DMS 273 (cell line): ENCODE measurements around the gene OPN4.

Source experiments
- DNase-seq: peaks from one replicate; lab custom pipeline; 2025; ENCODE audit not compliant: unreplicated experiment; lab: John Stamatoyannopoulos, UW

The OPN4 gene

DNA sequence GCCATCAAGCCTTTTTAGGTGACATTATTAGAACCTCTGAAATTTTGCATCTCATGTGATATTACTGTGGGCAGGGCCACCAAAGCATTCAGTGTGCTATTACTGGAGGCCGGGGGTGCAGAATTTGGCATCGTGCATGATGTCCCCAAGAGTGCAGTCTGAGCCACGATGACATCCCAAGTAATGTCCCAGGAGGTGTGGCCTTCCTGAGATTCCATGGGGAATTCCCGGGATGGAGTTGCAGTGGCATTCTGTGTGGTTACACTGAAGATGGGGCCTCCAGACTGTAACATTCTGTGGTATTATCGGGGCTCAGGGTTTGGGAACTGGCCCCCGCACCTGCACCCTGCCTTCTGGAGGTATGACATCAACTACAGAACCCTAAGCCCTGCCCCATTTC, 23.0 kb downstream of the OPN4 start:
- DNase-seq, result no peak

DNA sequence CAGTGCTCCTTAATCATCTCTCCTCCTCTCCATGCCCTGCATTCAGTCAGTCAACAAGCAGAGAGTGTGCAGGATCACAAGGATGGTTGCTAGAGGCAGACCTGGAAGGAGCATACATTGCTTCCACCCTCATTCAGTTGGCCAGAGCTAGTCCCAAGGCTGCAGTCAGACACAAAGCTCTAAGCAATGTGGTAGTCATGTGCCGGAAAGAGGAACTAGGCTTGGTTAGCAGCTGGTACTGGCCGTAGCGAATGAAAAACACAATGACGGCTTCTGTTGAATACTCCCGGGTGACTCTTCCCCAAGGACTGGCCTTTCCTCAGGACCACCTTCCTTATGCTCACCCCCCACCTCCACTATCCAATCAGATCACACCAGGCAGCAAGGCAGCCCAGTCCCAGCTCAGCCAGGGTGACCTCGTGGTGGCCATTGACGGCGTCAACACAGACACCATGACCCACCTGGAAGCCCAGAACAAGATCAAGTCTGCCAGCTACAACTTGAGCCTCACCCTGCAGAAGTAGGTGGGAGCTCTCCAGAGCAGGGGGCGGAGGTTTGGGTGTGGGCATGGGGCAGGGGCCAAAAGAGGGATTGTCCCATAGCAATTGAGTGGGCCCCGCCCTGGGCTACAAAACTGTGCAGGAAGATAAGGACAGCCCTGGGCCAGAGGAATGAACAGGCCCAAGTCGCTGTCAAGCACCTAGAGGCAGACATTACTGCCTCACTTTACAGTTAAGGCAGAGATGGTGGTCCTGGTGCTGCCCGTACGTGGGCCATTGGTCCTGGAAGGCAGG, 24.8 kb downstream of the OPN4 start:
- DNase-seq, result no peak

DNA sequence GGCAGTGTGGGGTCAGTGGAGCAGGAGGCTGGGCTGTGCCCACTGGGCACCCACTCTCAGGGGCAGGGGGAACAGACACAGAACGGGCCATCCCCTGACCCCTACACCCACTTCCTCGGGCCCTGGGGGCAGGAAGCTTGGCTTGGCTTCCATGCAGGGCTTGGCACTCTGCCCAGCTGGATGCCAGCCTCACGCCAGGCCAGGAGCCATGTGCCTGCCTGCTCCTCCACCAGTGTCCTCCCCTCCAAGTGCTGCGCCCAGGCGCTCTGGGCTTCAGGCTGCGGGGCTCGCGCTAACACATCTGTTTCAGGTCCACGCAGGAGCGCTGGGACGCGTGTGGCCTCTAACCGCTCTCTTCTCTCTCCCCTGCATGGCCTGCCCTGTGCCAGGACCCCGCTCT, 26.7 kb downstream of the OPN4 start:
- peak; percentile 29 for DNase-seq

DNA sequence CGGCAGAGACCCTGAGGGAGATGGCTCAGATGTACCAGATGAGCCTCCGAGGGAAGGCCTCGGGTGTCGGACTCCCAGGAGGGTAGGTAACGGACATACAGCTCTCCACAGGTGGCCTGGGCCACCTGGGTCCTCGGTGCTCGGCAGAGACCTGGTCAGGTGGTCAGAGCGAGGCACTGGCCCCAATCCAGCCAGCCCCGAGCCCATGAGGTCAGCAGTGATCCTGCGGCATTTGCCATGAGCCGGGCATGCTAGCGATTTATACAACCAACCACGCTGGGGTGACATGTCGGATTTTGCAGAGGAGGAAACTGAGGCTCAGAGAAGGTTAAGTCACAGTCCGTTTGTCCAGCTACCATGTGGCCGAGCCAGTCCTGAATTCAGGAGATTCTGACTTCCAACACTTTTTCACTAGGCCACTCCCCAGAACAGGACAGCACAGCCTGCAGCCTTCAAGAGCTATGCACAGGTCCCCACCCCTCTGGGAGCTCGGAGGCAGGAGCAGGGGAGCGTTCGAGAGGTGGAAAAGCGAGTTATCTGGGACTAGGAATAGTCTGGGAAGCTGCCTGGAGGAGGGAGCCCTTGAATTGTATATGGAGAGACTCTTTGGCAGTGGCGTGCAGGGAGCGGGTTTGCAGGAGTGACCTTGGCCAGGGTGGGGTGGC, 27.5 kb downstream of the OPN4 start:
- DNase-seq, result no peak

DNA sequence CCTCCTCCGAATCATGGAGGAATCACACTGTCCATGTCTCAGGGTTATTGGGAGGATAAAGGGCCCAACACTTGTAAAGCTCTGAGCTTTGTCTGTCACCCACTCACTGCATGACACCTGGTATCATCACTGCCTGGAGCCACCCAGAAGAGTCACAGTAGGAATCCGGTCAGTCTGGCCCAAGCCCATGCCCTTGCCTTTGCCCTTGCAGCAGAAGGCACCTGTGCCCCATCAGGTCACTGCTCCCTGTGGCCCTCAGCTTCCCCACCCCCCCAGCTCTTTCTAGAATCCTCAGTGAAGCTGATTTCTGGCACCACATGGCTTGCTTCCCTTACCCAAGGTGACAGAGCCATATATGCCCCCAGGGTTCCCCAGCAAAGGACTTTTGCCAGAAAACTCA, 28.3 kb downstream of the OPN4 start:
- DNase-seq, result no peak

DNA sequence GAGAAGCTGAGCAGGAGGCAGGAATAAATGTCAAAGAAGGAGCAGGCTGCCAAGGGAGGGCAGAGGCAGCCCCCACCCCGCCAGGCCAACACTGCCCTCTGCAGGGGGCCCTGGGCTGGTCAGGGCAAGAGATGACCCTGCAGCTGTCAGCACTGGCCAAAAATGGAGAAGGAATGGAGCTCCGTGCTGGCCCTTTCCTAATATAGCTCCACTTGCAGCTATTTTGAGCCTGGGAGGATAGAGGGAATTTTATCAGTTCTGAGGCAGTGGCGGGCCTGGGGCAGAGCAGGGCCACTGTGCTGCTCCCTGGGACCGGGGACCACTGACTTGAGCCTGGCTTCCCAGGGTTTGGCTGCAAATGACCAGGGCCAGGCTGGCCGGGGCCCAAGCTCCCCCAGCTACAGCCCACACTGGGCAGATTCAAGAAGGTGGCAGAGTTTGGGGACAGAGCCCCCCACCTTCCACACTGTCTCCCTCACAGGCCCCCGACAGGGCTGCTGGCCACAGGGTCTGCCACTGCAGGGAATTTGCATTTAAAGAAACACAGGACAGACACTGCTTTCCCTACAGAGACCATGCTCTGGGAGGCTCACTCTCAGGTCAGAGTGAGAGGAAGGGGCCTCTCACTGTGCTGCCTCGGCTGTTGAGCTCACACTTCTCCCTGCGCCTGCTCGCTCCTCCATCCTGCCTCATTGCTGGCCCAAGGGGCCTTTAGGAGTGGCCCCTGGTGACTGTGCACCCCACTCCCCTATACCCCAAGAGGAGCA, 30.2 kb downstream of the OPN4 start:
- DNase-seq, result peak; percentile 72

DNA sequence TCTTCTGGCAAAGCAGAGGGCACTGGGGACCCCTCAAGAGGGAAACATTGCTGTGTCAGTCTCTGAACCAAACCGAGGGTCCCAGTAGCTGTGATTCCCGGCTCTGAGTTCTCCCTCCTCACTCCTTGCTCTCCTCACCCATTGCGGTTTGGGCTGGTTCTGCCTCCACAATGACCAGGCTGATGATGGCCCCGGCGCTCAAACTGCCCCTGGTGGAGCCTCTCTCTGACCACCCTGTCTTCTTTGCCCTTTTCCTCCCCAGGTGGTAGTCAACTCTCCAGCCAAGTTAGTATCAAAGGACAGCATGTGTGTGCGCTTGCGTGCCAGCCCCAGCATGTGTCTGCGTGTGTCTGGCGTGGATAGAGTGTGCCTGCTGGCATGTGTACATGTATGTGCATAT, 31.1 kb downstream of the OPN4 start:
- DNase-seq, result no peak

DNA sequence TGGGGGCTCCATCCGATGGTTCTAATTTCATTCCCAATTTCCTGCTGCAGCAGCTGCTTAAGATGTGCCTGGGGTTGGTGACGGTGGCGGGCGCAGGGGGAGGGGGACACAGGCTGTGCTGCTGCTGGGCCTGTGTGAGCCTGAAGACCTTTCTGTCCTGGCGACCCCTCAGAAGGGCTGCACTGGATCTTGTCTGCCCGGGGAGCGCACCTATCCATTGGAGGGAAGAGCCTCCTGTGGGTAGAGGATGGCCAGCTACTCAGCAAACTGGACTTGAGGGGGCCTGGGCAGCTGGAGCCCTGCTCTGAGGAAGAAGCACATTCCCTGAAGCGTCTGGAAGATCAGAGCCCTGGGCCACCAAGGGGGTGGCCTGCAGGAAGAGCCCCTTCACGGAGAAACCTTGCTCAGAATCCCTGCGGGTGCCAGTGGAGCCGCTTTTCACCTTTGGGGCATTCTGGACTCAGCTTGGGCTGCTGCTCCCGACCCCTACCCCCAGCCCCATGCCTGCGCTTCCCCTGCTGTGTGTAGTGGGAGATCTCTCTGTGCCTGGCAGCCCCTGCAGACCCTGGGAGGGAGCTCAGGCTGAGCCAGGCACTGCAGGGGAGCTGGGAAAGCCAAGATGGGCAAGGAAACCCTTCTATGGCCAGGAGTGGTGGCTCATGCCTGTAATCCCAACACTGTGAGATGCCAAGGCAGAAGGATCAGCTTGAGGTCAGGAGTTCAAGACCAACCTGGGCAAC, 31.7 kb downstream of the OPN4 start:
- no peak for DNase-seq

DNA sequence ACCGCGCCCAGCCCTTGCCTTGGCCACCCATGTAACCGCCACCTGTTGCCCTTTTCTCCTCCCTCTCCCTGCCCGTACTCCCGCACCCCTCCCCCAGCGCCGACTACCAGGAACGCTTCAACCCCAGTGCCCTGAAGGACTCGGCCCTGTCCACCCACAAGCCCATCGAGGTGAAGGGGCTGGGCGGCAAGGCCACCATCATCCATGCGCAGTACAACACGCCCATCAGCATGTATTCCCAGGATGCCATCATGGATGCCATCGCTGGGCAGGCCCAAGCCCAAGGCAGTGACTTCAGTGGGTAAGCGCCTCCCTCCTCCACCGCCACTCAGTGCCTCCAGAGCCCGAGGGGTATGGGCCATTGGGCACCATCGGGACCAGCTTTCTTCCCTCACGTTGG, 32.6 kb downstream of the OPN4 start:
- no peak for DNase-seq

DNA sequence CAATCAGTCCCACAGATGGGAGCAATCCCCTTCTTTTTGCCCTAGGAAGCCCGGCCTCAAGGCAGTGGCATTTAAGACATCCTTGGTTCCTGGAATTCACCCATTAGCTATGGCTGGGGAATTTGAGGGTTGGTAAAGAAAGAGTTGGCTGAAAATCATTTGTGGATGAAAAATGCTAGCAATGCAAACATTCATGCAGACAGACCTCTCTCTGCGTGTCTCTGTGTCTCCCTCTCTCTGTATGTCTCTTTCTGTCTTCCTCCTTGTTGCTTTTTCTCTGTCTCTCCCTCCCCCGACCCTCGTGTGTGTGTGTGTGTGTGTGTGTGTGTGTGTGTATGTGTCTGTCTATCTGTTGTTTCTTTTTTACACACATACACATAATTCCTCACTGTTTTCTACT, 33.4 kb downstream of the OPN4 start:
- DNase-seq, result no peak

DNA sequence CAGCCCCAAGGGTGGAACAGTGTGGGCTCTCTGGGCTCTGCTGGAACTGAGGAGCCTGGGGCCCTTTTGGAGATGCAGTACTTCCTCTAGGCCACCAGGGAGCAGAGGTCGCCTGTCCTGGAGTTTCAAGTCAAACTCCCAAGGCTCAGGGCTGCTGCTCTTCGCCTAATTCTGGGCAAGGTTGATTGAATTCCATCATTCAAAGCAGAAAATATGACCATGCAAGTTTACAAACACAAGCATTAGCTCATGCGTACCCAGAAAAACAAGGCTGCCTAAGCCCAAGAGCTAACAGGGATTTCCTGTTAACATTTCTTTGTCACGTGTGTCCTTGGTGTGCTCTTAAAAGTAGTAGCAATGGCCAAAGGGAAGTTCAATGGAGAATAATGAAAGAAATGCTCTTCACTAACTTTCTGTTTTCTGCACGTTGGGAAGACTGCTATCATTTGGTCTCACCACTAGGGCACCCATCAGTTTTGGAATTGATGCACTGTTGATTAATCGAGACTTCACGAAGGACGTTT, 34.1 kb downstream of the OPN4 start:
- DNase-seq, result peak; percentile 72

DNA sequence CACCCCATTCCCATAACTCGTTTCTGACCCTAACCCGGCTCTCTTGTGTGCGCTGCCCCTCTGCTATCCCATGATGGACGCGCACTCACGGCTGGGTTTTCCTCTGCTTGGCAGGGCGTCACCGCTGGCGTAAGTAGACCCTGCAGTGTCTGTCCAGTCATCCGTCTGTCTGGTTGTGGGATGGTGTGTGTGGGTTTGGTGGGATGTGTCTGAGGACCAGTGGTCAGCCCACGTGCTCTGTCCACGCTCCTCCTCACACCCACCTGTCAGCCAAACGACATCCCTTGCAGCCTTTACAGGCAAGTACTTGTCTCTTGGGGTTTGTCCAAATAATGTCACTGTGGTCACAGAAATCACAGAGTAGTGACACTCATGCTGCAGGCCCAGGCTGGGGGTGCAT, 34.8 kb downstream of the OPN4 start:
- DNase-seq, result no peak

DNA sequence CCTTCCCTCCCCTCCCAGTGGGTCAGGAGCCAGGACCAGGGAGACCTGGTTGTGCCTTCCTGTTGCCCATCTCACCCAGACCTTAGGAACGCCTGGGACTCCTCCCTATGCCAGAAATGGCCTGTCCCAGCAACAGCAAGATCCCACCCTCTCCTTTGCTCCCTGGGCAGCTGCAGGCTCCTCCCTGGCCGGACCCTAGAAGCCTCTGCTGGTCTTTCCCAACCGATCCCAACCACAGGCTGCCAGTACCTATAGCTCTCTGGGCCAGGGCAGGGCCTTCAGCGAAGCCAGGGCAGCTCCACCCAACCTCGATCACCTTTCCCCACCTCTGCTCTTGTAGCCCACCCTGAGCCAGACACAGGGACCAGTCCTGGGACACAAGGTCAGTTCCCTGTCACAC, 35.9 kb downstream of the OPN4 start:
- no peak for DNase-seq

DNA sequence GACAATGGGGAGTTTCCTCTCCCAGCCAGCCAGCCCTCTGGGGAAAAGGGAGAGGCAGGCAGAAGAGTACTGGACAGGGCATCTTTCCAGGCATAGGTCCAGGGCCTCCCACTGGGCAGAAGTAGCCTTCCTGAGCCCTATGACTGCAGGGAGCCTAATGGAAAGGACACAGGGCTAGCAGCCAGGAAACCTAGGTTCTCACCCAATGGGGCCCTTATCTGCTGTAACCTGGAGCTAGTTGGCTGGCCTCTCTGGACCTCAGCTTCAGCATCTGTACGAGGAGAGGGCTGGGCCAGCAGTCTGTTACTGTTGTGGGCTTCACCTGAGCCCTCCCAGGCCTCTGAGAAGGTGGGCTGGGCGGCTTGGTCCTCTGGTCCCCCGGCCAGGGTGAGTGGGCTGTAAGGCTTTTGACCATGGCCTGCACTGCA, 36.3 kb downstream of the OPN4 start:
- no peak for DNase-seq

DNA sequence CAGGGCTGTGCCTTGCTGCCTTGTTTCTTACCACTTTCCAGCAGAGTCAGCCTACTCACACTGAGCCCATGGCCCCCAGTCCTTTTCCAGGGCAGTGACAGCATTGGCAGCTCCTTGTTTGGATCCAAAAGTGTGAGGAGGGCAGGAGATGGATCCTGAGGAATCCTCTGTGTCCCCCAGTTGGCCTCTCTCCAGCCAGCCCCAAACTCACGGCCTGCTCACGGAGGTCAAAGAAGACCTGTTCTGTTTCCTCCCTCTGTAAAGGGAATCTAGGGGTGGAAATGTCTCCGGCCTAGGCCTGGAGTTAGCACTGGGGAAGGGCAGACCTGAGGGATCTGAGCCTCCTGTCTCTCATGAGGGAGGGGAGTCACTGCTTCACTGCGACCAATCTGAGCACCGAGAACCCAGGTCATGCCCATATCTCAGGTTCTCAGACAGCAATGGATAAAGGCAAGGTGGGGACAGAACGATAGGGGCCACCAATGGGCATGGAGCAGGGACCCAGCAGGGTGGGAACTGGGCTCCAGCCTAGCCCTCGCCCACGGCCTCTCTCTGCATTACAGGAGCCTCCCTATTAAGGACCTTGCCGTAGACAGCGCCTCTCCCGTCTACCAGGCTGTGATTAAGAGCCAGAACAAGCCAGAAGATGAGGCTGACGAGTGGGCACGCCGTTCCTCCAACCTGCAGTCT, 37.1 kb downstream of the OPN4 start:
- no peak for DNase-seq

DNA sequence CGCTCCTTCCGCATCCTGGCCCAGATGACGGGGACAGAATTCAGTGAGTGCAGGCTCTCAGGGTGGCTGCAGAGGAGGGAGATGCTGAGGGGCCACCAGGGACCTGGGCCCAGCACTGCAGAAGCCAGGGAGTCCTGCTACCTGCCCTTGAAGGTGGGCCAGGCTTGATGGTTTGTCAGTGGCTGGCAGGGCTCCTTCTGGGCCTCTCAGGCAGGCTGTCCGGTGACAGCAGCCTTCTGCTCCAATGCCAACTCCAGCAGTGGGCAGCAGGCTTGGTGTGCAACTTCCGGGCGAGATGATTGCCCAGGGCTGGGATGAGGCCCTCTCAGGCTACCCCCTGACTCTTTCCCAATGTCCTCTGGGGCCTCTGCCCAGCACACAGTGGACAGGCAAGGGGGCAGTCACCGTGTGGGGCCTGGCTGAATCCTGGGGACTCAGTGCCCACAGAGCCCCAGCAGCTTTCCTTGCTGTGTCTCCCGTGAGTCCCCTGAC, 37.7 kb downstream of the OPN4 start:
- DNase-seq, result no peak

DNA sequence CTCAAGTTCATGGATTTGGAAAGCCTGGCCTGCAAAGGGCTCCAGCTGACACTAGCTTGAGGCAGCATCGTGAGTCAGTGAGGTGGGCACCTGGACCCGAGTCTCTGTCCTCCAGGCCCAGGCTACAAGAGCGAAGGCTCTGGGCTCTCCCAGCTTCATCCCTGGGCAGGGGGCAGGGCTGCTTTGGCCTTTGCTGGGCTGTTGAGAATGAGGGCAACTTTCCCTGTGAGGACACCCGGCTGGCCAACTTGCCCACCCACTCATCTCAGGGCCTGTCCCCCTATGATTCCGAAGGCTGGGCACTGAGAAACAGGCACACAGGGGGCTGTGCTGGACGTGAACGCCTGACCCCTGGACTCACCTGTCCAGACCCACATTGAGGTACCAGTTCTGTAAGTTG, 38.3 kb downstream of the OPN4 start:
- no peak for DNase-seq

DNA sequence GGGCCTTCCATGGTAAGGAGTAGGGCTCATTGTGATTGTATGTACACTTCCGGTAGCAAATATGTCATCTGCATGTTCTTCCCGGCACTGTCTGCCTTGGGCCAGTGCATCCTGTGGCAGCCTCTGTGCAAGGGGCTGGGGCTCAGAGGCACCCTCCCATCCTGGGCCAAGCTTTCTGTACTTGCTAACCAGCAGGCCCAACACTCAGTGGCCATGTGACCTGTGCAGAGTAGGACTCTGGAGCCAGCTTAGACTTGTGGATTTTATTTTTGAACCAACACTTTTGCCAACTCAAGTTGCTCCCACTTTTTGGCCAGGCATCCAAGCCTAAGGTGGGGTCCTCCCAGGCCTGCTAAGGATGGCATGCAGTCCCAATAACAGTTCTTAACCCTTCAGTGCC, 38.9 kb downstream of the OPN4 start:
- DNase-seq, result no peak

DNA sequence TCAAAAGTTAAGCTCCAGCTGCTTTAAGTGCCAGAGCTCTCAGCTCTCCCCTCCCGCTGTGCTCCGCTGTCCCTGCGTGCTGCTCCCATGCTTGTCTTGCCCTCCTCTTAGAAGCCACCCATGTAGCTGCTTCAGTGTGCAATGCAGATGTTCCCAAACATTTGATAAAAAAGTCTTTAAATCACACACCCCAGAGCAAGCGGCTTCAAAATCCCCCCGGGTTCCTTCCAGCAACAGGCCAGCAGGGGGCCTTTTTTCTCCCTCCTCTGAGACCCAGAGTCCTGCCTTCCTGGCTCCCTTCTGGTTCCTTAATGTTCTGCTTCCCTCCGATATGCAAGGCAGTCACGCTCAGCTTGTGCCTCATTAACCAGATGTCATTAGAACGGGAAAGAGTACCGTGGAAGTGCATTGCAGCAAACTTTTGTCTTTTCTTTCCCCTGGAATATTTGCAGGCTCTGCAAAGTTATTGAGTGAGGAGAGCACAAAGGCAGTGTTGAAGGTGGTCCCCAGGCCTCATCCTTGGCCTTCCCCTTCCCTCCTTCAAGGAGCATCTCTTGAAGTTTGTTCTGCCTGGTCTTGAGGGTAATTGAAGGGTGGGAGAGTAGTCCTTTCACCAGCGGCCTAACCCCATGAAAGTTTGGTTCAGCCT, 39.5 kb downstream of the OPN4 start:
- peak; percentile 79 for DNase-seq
